GM12874 (cell line): ENCODE measurements around the gene TMEM19.

Experiments
- CTCF ChIP-seq: IDR thresholded peaks from 2 replicates; pipeline ENCODE4 v1.5.1; 2011; ENCODE audit warnings: low read depth, mild to moderate bottlenecking, control low read depth, low read length, moderate library complexity; ENCODE audit not compliant: insufficient read depth

TMEM19 gene

GRCh38 chr12:71744522-71745300, 58.8 kb downstream of the TMEM19 start:
- TF ChIP-seq CTCF = no peak

GRCh38 chr12:71746974-71747611, 61.2 kb downstream of the TMEM19 start:
- peak; percentile 54 for TF ChIP-seq CTCF

GRCh38 chr12:71748081-71748850, 62.4 kb downstream of the TMEM19 start:
- no peak for TF ChIP-seq CTCF

- no peak for TF ChIP-seq CTCF
These were observed 63.8 kb downstream of the TMEM19 start for GRCh38 chr12:71749666-71750065.

- no peak for TF ChIP-seq CTCF
These were observed 67.0 kb downstream of the TMEM19 start for GRCh38 chr12:71752891-71753290.
